Measurements from ENCODE around the gene PLEKHA1.

- no peak for TF ChIP-seq CTCF (IDR thresholded peaks at IDR 0.05; ENCODE audit: low read depth, low read length)
- TF ChIP-seq EZH2phosphoT487 (IDR thresholded peaks at IDR 0.05; ENCODE audit: low read depth): no peak
Measured at GRCh38 chr10:122357685-122358084, 16.8 kb upstream of the PLEKHA1 start.
